HL-60/S4 treated with phorbol 12-myristate 13-acetate at 8.2 ng/mL for 4 days and 3 days (cell line): Measurements from ENCODE around the gene TMPRSS9.

Experiments used
- in situ Hi-C: fragments of 300-500 bp; cut with MboI; formaldehyde crosslinking; loops from 2 replicates; pipeline ENCODE4 v1.15.0; 2022; ENCODE audit warnings: low sequenced_read_pairs

Gene TMPRSS9

GRCh38 chr19:2359992-2360685 is at the start of gene TMPRSS9:
Gene TMPRSS9, plus strand, starts transcription at chr19:2360265. Its CDS starts 29,521 bp downstream, at chr19:2389786.
- in situ Hi-C loops, result no loop called here

- in situ Hi-C loops, result no loop called here
Measured at GRCh38 chr19:2311093-2311492, 49.0 kb upstream of the TMPRSS9 start.

- in situ Hi-C loops, result no loop called here
Measured at GRCh38 chr19:2312820-2313501, 47.1 kb upstream of the TMPRSS9 start.

GRCh38 chr19:2315121-2315817 is 44.8 kb upstream of the TMPRSS9 start:
- in situ Hi-C loops, result no loop called here

- in situ Hi-C loops, result no loop called here
Measured at GRCh38 chr19:2315818-2316353, 44.2 kb upstream of the TMPRSS9 start.

GRCh38 chr19:2317300-2317699 is 42.8 kb upstream of the TMPRSS9 start:
- in situ Hi-C loops, result no loop called here

- in situ Hi-C loops, result no loop called here
Measured at GRCh38 chr19:2317756-2318155, 42.3 kb upstream of the TMPRSS9 start.

GRCh38 chr19:2318923-2319322 is 41.1 kb upstream of the TMPRSS9 start:
- in situ Hi-C loops, result no loop called here

GRCh38 chr19:2319551-2319950 is 40.5 kb upstream of the TMPRSS9 start:
- in situ Hi-C loops, result no loop called here

- in situ Hi-C loops, result no loop called here
Measured at GRCh38 chr19:2320049-2320448, 40.0 kb upstream of the TMPRSS9 start.

GRCh38 chr19:2320939-2321338 is 39.1 kb upstream of the TMPRSS9 start:
- in situ Hi-C loops, result no loop called here

- in situ Hi-C loops, result no loop called here
Measured at GRCh38 chr19:2321565-2322283, 38.3 kb upstream of the TMPRSS9 start.

GRCh38 chr19:2323707-2324106 is 36.4 kb upstream of the TMPRSS9 start:
- in situ Hi-C loops, result no loop called here

- in situ Hi-C loops, result no loop called here
Measured at GRCh38 chr19:2324220-2324948, 35.7 kb upstream of the TMPRSS9 start.

GRCh38 chr19:2325281-2326046 is 34.6 kb upstream of the TMPRSS9 start:
- in situ Hi-C loops, result no loop called here

GRCh38 chr19:2326699-2327360 is 33.2 kb upstream of the TMPRSS9 start:
- in situ Hi-C loops, result no loop called here

- in situ Hi-C loops, result no loop called here
Measured at GRCh38 chr19:2327773-2328400, 32.2 kb upstream of the TMPRSS9 start.

GRCh38 chr19:2328401-2329148 is 31.5 kb upstream of the TMPRSS9 start, which contains the start of the genes LSM7 and SPPL2B:
Gene LSM7, minus strand, starts transcription at chr19:2328586. Its CDS starts 20 bp downstream, at chr19:2328566.
Gene SPPL2B, plus strand, starts transcription at chr19:2328684. Its CDS starts 26 bp downstream, at chr19:2328710.
- in situ Hi-C loops, result no loop called here
